PFSK-1 (cell line): ENCODE measurements around the gene INSL3.

Source experiments
- FOXP2 ChIP-seq: optimal IDR thresholded peaks from 2 replicates; pipeline ENCODE3; 2011; ENCODE audit warnings: borderline replicate concordance, control low read depth, inconsistent platforms; ENCODE audit not compliant: insufficient read depth; ENCODE audit errors: extremely low read length, extremely low read depth
- POLR2AphosphoS5 ChIP-seq: IDR thresholded peaks from 2 replicates; pipeline ENCODE4 v1.6.1; 2012; ENCODE audit warnings: low read depth, mild to moderate bottlenecking, control low read depth, low read length, moderate library complexity
- REST ChIP-seq, 2 experiments: IDR thresholded peaks; 2 replicates each; pipeline versions ENCODE4 v1.6.1 to v1.8.0; 2011 to 2012; ENCODE audit warnings: low read depth in 2 of 2, low read length in 2 of 2, control low read depth in 1 of 2, inconsistent platforms in 1 of 2, mild to moderate bottlenecking in 1 of 2, moderate library complexity in 1 of 2; ENCODE audit not compliant: insufficient read depth in 1 of 2
- SIN3A ChIP-seq: IDR thresholded peaks from 2 replicates; pipeline ENCODE4 v1.6.1; 2012; ENCODE audit warnings: mild to moderate bottlenecking, low read length, moderate library complexity, borderline replicate concordance; ENCODE audit not compliant: insufficient read depth
- TAF1 ChIP-seq: IDR thresholded peaks from 2 replicates; pipeline ENCODE4 v1.6.1; 2012; ENCODE audit warnings: low read length, control low read depth, borderline replicate concordance; ENCODE audit not compliant: insufficient read depth

The INSL3 gene

DNA sequence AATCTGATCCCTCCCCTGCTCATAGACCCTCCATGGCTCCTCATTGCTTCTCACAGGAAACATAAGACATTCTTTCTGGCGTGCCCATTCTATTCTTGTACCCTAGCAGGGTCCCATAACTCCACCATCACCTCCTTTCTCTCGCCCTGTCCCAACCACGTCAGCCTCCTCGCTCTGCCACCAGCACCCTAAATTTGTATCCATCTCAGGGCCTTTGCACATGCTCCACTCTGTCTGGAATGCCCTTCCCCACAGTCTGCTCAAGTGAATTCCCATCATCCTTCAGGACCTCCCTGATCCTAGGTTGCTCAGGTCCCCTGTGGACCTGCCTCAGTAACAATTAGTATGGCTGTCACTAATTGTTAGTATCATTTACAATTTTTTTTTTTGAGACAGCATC lies 15.9 kb downstream of the INSL3 start:
- no peak for TF ChIP-seq FOXP2
- no peak for TF ChIP-seq SIN3A
- TF ChIP-seq TAF1, result no peak

DNA sequence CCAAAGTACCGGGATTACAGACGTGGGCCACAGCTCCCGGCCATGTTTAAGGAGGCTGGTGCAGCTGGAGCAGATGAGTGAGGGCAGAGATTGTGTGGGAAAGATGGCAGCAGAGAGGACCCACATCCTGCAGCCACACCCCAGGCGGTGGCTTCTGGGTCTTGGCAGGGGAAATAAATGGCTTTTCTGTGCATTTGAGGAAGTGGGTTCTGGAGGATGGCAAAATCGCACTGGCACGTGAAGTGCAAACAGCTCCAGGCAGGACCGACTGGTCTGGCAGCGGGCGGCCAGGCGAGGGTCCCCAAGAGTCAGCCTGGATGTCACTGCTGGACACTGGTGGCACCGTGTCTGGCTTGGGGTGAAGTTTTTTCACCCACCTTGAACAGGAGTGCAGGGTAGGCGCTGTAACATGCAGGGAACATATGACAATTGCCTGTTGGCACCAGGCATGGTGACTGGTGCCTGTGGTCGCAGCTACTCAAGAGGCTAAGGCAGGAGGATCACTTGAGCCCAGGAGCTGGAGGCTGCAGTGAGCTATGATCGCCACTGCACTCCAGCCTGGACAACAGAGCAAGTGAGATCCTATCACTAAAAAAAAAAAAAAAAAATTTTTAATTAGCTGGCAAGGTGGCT lies 17.9 kb downstream of the INSL3 start:
- TF ChIP-seq FOXP2, result no peak
- TF ChIP-seq REST (IDR thresholded peaks at IDR 0.05; ENCODE audit: insufficient read depth in 1 of 2, low read depth in 2 of 2, low read length in 2 of 2), result no peak
- TF ChIP-seq TAF1, result no peak
- TF ChIP-seq POLR2AphosphoS5, result no peak
- no peak for TF ChIP-seq SIN3A

- TF ChIP-seq SIN3A (no peak), POLR2AphosphoS5 (no peak), TAF1 (no peak), FOXP2 (no peak), REST (IDR thresholded peaks at IDR 0.05; ENCODE audit: insufficient read depth in 1 of 2, low read depth in 2 of 2, low read length in 2 of 2) (no peak)
Measured at GRCh38 chr19:17802137-17802858, 19.0 kb downstream of the INSL3 start.

DNA sequence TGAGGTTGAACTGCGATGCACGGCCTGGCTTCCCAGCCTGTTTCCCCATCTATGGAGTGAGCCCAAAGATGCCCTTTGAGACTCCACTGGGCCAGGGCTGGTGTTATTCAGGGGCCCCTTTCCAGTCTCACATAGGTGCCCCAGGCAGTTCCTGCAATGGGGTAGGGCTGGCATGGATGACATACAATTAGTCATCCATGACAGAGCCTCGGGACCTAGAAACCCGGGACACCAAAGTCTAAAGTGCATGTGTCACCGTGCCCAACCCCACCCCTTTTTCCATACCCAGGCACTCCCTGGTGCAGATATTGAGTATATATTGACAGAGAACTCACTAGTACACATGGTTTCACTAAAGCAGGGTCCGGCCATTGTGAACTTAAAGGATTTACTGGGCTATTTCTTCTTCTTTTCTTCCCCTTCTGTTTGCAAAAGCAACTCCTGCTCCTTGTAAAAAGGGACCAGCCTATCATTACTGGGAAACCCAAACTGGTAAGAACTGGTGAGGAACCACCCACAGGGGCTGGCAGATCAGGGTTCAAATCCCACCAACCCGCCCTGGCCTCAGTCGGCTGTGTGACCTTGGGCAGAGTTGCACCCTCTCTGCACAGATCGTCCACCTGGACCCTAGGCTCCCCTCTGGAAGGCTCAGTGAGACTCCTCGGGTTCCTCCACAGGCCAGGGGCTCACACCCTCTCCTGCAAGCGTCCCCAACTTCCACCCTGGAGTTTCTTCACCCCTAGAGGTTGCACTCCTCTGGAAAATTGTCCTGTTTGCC lies 23.7 kb downstream of the INSL3 start:
- no peak for TF ChIP-seq REST (IDR thresholded peaks at IDR 0.05; ENCODE audit: insufficient read depth in 1 of 2, low read depth in 2 of 2, low read length in 2 of 2)

DNA sequence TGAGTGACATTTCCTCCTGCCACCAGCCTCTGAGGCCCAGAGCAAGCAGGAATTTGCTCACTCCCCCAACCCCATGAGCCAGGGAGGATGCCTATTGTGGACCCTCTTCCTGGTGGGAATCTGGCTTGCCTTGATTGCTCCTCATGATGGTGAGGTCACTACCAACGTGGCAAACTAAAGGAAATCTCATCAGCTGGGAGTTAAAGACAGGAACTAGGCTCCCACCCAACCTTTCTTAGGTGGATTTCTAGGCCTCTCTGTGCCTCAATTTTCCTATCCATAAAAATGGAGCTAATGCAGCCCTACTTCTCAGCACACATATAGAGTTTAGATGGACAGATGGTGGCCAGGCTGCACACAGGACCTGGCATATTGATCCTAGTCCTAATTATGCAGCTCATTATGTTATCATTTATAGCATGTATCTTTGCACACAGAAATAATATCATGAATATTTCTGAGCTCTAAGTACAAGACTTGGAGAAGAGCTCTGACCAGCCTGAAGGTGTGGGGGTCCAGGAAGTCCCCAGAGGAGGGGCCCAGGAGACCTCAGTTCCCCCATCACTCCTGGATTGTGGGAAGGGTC lies 24.4 kb downstream of the INSL3 start:
- TF ChIP-seq SIN3A (no peak), REST (IDR thresholded peaks at IDR 0.05; ENCODE audit: insufficient read depth in 1 of 2, low read depth in 2 of 2, low read length in 2 of 2) (no peak), FOXP2 (no peak), TAF1 (no peak), POLR2AphosphoS5 (no peak)
